Adipocyte (in vitro differentiated cells): Measurements from ENCODE around the gene FAM13A.

ENCODE experiments used
- DNase-seq: peaks from one replicate; pipeline ENCODE4 v3.0.0-alpha.2; 2015; ENCODE audit warnings: low read depth
- H3K27me3 ChIP-seq: replicated peaks from 2 replicates; pipeline ENCODE4 v1.7.0; 2013; ENCODE audit warnings: mild to moderate bottlenecking, low read length, moderate library complexity; ENCODE audit not compliant: control insufficient read depth, insufficient read depth
- H3K36me3 ChIP-seq: 2 replicates; pipeline ENCODE4 v1.7.0; 2013; ENCODE audit warnings: low read length, mild to moderate bottlenecking, moderate library complexity; ENCODE audit not compliant: control insufficient read depth, insufficient read depth, severe bottlenecking
- H3K4me1 ChIP-seq: 2 replicates; pipeline ENCODE4 v1.7.0; 2013; ENCODE audit warnings: mild to moderate bottlenecking, low read length, moderate library complexity; ENCODE audit not compliant: control insufficient read depth, insufficient read depth
- H3K4me3 ChIP-seq: 2 replicates; pipeline ENCODE4 v1.7.0; 2013; ENCODE audit warnings: mild to moderate bottlenecking, low read length, moderate library complexity
- H3K9ac ChIP-seq: 2 replicates; pipeline ENCODE4 v1.7.0; 2013; ENCODE audit warnings: mild to moderate bottlenecking, low read length, moderate library complexity
- H3K9me3 ChIP-seq: 2 replicates; pipeline ENCODE4 v1.7.0; 2013; ENCODE audit warnings: mild to moderate bottlenecking, low read length, moderate library complexity; ENCODE audit not compliant: control insufficient read depth

FAM13A gene

DNA sequence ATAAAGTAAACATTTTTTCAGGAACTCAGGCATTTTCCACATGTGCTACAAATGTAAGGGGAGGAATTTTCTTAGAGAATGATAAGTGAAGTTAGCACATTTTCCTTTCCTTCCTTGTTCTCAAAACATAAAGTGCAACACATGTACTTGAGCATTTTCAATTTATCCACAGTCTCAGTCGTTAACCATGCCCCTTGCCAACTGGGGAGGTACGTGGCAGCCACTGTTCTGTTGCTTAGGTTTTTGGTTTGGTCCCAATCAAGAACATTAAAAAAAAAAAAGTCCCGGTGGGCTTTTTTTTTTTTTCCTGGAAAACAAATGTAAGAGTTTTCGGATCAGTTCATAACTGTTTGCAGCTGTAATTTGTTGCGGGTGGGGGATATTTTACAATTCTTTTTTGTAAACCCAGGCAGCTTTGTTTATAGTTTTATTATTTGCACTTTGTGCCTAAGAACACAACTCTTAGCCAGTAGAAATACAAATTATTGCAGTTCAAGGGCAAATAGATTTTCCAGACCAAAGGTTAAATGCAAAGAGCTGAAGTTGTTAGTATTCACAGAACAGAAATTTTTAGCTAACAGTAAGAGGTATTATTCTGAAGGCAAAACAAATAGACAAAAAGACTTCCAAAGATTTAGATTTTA, 247.3 kb downstream of the FAM13A start:
- Histone ChIP-seq H3K9me3 (no peaks in the 10 kb centered on the region), H3K9ac (peak overlapping the region; percentile 77), H3K36me3 (peaks cover 4% of the 10 kb centered on the region), H3K4me1 (peaks cover 39% of the 10 kb centered on the region), H3K27me3 (no peaks in the 10 kb centered on the region), H3K4me3 (peak overlapping the region; percentile 74)
- DNase-seq: no peak

DNA sequence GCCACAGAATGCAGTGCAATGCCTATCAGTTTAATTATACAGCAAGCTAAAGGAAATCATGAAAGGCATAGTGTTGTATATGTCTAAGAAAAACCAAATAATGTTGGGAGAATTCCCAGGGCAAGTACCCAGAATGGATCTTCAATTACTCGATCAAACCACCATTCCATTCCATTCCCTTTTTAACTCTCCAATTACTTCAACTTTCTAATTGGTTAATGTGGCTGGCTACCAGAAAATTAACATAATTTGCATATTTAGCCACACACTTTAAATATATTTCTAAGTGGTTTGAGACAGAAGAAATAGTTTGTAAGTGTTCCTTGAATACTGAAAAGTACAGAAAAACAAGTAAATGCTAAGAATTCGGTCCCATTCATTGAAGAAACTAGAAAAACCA, 247.9 kb downstream of the FAM13A start:
- Histone ChIP-seq H3K27me3 (no peaks in the 10 kb centered on the region), H3K9ac (peak overlapping the region; percentile 77), H3K9me3 (no peaks in the 10 kb centered on the region), H3K4me1 (peaks cover 39% of the 10 kb centered on the region), H3K36me3 (peaks cover 4% of the 10 kb centered on the region), H3K4me3 (peak overlapping the region; percentile 74)
- DNase-seq: no peak

GRCh38 chr4:88807499-88807898, 249.5 kb downstream of the FAM13A start:
- Histone ChIP-seq H3K4me1 (peaks cover 47% of the 10 kb centered on the region), H3K36me3 (peaks cover 4% of the 10 kb centered on the region), H3K9me3 (no peaks in the 10 kb centered on the region), H3K27me3 (no peaks in the 10 kb centered on the region), H3K4me3 (no peak overlapping the region), H3K9ac (no peak overlapping the region)
- no peak for DNase-seq

DNA sequence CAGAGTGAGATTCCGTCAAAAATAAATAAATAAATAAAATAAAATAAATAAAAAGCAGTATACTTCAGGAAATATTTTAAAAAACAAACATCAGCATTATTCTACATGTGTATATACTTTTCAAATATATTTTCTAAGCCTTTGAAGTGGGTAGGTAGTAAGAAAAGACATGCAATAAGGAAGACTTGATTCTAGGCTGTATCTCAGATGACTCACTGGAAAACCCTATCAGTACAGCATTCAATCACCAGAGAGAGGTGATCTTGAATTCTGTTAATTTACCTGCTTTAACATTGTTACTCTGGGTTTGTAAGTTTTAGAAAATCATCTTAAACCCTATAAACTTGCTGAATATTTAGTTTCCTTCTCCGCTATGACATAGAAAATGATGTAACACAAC, 252.8 kb downstream of the FAM13A start:
- no peak overlapping the region for H3K4me3 ChIP-seq
- H3K9ac ChIP-seq: no peak overlapping the region
- no peaks in the 10 kb centered on the region for H3K9me3 ChIP-seq
- H3K27me3 ChIP-seq: no peaks in the 10 kb centered on the region
- DNase-seq: no peak
- H3K36me3 ChIP-seq: peaks cover under 1% of the 10 kb centered on the region
- peaks cover 29% of the 10 kb centered on the region for H3K4me1 ChIP-seq

GRCh38 chr4:88803600-88804096, 253.3 kb downstream of the FAM13A start:
- Histone ChIP-seq H3K4me1 (peaks cover 23% of the 10 kb centered on the region), H3K27me3 (no peaks in the 10 kb centered on the region), H3K9ac (no peak overlapping the region), H3K9me3 (no peaks in the 10 kb centered on the region), H3K4me3 (no peak overlapping the region), H3K36me3 (peaks cover 4% of the 10 kb centered on the region)
- DNase-seq: peak; percentile 92

GRCh38 chr4:88802585-88803286, 254.2 kb downstream of the FAM13A start:
- Histone ChIP-seq H3K4me3 (no peak overlapping the region), H3K9me3 (no peaks in the 10 kb centered on the region), H3K4me1 (peaks cover 20% of the 10 kb centered on the region), H3K27me3 (no peaks in the 10 kb centered on the region), H3K9ac (peak overlapping the region; percentile 8), H3K36me3 (peaks cover 14% of the 10 kb centered on the region)
- DNase-seq: no peak

DNA sequence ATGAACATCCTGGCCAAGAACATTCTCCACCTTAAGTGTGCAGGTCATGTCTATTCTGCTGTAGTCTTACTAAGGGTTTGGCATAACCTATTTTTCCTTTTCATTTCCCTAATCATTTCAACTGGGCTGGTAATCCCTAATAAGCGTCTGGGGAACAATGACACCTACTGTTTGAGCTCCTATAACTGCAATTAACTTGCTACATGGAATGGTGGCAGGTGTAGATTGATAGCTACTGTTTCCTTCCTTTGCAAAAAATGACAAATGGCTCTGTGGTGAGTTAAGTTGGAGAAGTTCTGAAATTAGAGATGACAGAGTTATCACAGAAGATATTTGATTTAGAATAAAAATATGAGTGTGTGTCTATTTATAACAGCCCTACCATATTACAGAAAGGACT, 254.8 kb downstream of the FAM13A start:
- H3K4me1 ChIP-seq: peaks cover 17% of the 10 kb centered on the region
- H3K36me3 ChIP-seq: peaks cover 17% of the 10 kb centered on the region
- H3K9ac ChIP-seq: no peak overlapping the region
- H3K4me3 ChIP-seq: no peak overlapping the region
- no peaks in the 10 kb centered on the region for H3K9me3 ChIP-seq
- no peak for DNase-seq
- H3K27me3 ChIP-seq: no peaks in the 10 kb centered on the region

- Histone ChIP-seq H3K4me1 (peaks cover 15% of the 10 kb centered on the region), H3K36me3 (peaks cover 17% of the 10 kb centered on the region), H3K27me3 (no peaks in the 10 kb centered on the region), H3K4me3 (no peak overlapping the region), H3K9ac (no peak overlapping the region), H3K9me3 (peaks cover 8% of the 10 kb centered on the region)
- no peak for DNase-seq
Observed at GRCh38 chr4:88799900-88800299, 257.1 kb downstream of the FAM13A start.

GRCh38 chr4:88797725-88798124, 259.3 kb downstream of the FAM13A start:
- no peak overlapping the region for H3K9ac ChIP-seq
- H3K9me3 ChIP-seq: peaks cover 8% of the 10 kb centered on the region
- DNase-seq: no peak
- H3K36me3 ChIP-seq: peaks cover 17% of the 10 kb centered on the region
- H3K4me1 ChIP-seq: peaks cover 11% of the 10 kb centered on the region
- no peak overlapping the region for H3K4me3 ChIP-seq
- H3K27me3 ChIP-seq: no peaks in the 10 kb centered on the region

DNA sequence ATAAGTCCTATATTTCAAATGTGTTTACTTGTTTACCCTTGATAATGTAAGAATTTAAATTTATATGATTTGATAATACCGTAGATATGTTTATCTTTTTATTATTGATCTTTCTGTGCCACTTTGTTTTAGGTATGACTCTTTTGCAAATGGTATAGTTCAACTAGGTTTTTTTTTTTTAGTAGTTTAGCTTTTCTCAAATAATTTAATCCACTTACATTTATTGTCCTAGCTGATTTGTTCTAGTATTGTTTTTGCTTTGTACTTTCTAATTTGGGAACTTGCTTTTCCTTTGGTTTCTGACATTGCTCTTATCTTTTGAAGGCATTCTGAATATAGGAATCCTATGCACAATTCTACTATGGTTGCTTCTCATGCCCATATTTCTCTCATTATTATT, 260.4 kb downstream of the FAM13A start:
- no peak overlapping the region for H3K9ac ChIP-seq
- H3K4me1 ChIP-seq: peaks cover 23% of the 10 kb centered on the region
- peaks cover 8% of the 10 kb centered on the region for H3K9me3 ChIP-seq
- H3K36me3 ChIP-seq: peaks cover 17% of the 10 kb centered on the region
- no peaks in the 10 kb centered on the region for H3K27me3 ChIP-seq
- no peak for DNase-seq
- H3K4me3 ChIP-seq: no peak overlapping the region

GRCh38 chr4:88794952-88795351, 262.0 kb downstream of the FAM13A start:
- H3K27me3 ChIP-seq: no peaks in the 10 kb centered on the region
- peaks cover 19% of the 10 kb centered on the region for H3K36me3 ChIP-seq
- DNase-seq: peak; percentile 51
- H3K9me3 ChIP-seq: peaks cover 8% of the 10 kb centered on the region
- H3K4me1 ChIP-seq: peaks cover 24% of the 10 kb centered on the region
- H3K9ac ChIP-seq: no peak overlapping the region
- no peak overlapping the region for H3K4me3 ChIP-seq
